DND-41 (cell line): ENCODE results near the gene MT4.

Experiments used
- EZH2 ChIP-seq: IDR thresholded peaks from 3 replicates; pipeline ENCODE4 v1.6.1; 2012; ENCODE audit warnings: borderline replicate concordance, low read depth, mild to moderate bottlenecking, moderate library complexity, low read length, inconsistent platforms; ENCODE audit not compliant: severe bottlenecking
- TF ChIP-seq, protein P1 (sequence below): IDR thresholded peaks from 2 replicates; pipeline ENCODE4 v1.5.1; 2012; ENCODE audit warnings: borderline replicate concordance, low read length, moderate library complexity, mild to moderate bottlenecking; ENCODE audit not compliant: poor library complexity, severe bottlenecking; ENCODE audit errors: extremely low read depth

DNA sequence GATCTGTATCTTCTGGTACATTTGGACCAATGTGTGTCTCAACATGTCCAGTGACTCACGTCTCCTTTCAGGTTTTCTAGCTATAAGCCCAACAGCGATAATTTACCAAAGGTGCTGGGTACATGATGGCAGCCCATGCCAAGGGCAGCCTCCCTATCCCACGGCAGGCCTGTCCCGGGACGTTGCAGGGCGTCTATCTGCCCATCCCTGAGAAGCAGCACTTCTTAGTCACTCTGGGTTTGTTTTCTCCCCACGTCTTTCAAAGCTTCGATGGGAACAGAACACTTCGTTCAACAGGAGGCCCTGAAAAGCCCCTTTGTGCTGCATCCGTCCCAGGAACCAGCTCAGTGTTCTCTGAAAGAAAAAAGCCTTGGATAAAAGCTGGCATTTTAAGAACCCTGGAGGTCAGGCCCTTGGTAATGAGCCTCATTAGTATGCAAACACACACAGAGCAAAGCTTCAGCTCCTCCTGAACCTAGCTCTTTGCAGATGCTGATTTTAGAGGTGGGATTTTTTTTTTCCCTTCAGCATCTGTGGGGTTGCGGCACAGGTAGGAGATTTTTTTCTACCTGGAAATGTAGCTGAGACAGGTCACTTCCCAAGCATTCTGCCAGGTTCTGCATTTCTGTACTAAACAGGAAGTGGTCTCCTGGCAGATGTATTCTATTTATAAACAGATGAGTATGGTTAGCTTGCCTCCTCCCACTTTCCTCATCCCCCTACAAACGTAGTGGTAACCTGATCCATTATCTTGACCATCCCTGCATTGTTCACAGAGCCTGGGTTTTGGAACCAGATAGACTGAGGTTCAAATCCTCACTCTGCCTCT, 17.5 kb upstream of the MT4 start:
- TF ChIP-seq, protein P1, sequence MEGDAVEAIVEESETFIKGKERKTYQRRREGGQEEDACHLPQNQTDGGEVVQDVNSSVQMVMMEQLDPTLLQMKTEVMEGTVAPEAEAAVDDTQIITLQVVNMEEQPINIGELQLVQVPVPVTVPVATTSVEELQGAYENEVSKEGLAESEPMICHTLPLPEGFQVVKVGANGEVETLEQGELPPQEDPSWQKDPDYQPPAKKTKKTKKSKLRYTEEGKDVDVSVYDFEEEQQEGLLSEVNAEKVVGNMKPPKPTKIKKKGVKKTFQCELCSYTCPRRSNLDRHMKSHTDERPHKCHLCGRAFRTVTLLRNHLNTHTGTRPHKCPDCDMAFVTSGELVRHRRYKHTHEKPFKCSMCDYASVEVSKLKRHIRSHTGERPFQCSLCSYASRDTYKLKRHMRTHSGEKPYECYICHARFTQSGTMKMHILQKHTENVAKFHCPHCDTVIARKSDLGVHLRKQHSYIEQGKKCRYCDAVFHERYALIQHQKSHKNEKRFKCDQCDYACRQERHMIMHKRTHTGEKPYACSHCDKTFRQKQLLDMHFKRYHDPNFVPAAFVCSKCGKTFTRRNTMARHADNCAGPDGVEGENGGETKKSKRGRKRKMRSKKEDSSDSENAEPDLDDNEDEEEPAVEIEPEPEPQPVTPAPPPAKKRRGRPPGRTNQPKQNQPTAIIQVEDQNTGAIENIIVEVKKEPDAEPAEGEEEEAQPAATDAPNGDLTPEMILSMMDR, result no peak
- TF ChIP-seq EZH2, result no peak
